GM21360 (cell line): ENCODE results near the gene PSMB7.
"Not testable (repeated sequence)": the region's sequence is repeated elsewhere in the genome, so short reads cannot be mapped to it uniquely, and the experiment has no call there.

ENCODE experiments used
- ATAC-seq: cut with Tn5 transposase; IDR thresholded peaks from one replicate; pipeline ENCODE4 v1.9.1; 2021; ENCODE audit warnings: mild to moderate bottlenecking, moderate library complexity; ENCODE audit not compliant: unreplicated experiment

PSMB7 gene

GRCh38 chr9:124443625-124444024, 28.4 kb upstream of the PSMB7 start:
- no peak for ATAC-seq

- ATAC-seq = no peak
Observed at GRCh38 chr9:124442826-124443225, 27.6 kb upstream of the PSMB7 start.

- ATAC-seq = no peak
Observed at GRCh38 chr9:124442379-124442778, 27.1 kb upstream of the PSMB7 start.

GRCh38 chr9:124441291-124441690, 26.0 kb upstream of the PSMB7 start:
- no peak for ATAC-seq

- ATAC-seq = no peak
Observed at GRCh38 chr9:124440786-124441185, 25.5 kb upstream of the PSMB7 start.

GRCh38 chr9:124439686-124440243, 24.5 kb upstream of the PSMB7 start:
- no peak for ATAC-seq

- no peak for ATAC-seq
Observed at GRCh38 chr9:124439086-124439485, 23.8 kb upstream of the PSMB7 start.

GRCh38 chr9:124438091-124438490, 22.8 kb upstream of the PSMB7 start:
- ATAC-seq = no peak

- ATAC-seq = no peak
Observed at GRCh38 chr9:124437086-124437485, 21.8 kb upstream of the PSMB7 start.

GRCh38 chr9:124436320-124436719, 21.1 kb upstream of the PSMB7 start:
- no peak for ATAC-seq

GRCh38 chr9:124429530-124429867, 14.3 kb upstream of the PSMB7 start:
- ATAC-seq = no peak

GRCh38 chr9:124428751-124429529, 13.7 kb upstream of the PSMB7 start:
- no peak for ATAC-seq

- ATAC-seq = no peak
Observed at GRCh38 chr9:124427281-124427680, 12.0 kb upstream of the PSMB7 start.

- no peak for ATAC-seq
Observed at GRCh38 chr9:124426361-124426760, 11.1 kb upstream of the PSMB7 start.

GRCh38 chr9:124425733-124426132, 10.5 kb upstream of the PSMB7 start:
- ATAC-seq = not testable (repeated sequence)

GRCh38 chr9:124423591-124423990, 8.3 kb upstream of the PSMB7 start:
- no peak for ATAC-seq

- ATAC-seq = no peak
Observed at GRCh38 chr9:124423155-124423554, 7.9 kb upstream of the PSMB7 start.

- ATAC-seq = no peak
Observed at GRCh38 chr9:124420991-124421543, 5.8 kb upstream of the PSMB7 start.

- ATAC-seq = no peak
Observed at GRCh38 chr9:124419832-124420489, 4.7 kb upstream of the PSMB7 start.

- no peak for ATAC-seq
Observed at GRCh38 chr9:124415852-124416484, 726 bp upstream of the PSMB7 start.

- no peak for ATAC-seq
Observed at GRCh38 chr9:124414612-124415011, 630 bp downstream of the PSMB7 start.

GRCh38 chr9:124412228-124412575, 3.0 kb downstream of the PSMB7 start:
- ATAC-seq = no peak
